ENCODE data around the gene PARN.

The PARN gene

GRCh38 chr16:14424595-14424994 is 205.5 kb downstream of the PARN start:
- no peak overlapping the region for H3K4me3 ChIP-seq (ENCODE audit: low read depth, low read length)
- no peak for TF ChIP-seq ZNF664 (tag by site-specific recombination; IDR thresholded peaks at IDR 0.05)
- TF ChIP-seq ZNF404 (tag by site-specific recombination; IDR thresholded peaks at IDR 0.05): no peak
- TF ChIP-seq ZFP69B (tag by site-specific recombination; IDR thresholded peaks at IDR 0.05): no peak
- no peak for TF ChIP-seq ZNF221 (tag by site-specific recombination; IDR thresholded peaks at IDR 0.05; ENCODE audit: borderline replicate concordance)
- no peak for TF ChIP-seq ZNF707 (tag by site-specific recombination; IDR thresholded peaks at IDR 0.05)
- no peak for TF ChIP-seq ZNF621 (tag by site-specific recombination; IDR thresholded peaks at IDR 0.05)
- TF ChIP-seq MEIS1 (CRISPR knock-in tag; IDR thresholded peaks at IDR 0.05; ENCODE audit: borderline replicate concordance): no peak
- no peak for TF ChIP-seq ZBTB21 (tag by site-specific recombination; IDR thresholded peaks at IDR 0.05)
- no peak for TF ChIP-seq REPIN1 (tag by site-specific recombination; IDR thresholded peaks at IDR 0.05; ENCODE audit: low read depth)
- TF ChIP-seq ZSCAN18 (tag by site-specific recombination; IDR thresholded peaks at IDR 0.05): no peak
- no peak for TF ChIP-seq ZBTB1 (tag by site-specific recombination; IDR thresholded peaks at IDR 0.05)
- no peak for TF ChIP-seq KLF16 (tag by site-specific recombination; IDR thresholded peaks at IDR 0.05)
- TF ChIP-seq ZNF426 (tag by site-specific recombination; IDR thresholded peaks at IDR 0.05): no peak
- POLR2A ChIA-PET: no interaction called here
- CTCF ChIA-PET: no interaction called here
- no peaks in the 10 kb centered on the region for H3K36me3 ChIP-seq (ENCODE audit: control insufficient read depth in 2 of 2, insufficient read depth in 1 of 2, low read length in 2 of 2)
- no peaks in the 10 kb centered on the region for H3K4me1 ChIP-seq (ENCODE audit: control insufficient read depth, insufficient read depth, low read length)
- no peaks in the 10 kb centered on the region for H3K9me3 ChIP-seq (ENCODE audit: control insufficient read depth, insufficient read depth, low read depth, low read length)
- H3K27ac ChIP-seq (ENCODE audit: extremely low read depth, low read depth, low read length): no peak overlapping the region

GRCh38 chr16:14423344-14423743 is 206.7 kb downstream of the PARN start:
- H3K27ac ChIP-seq (ENCODE audit: extremely low read depth, low read depth, low read length): no peak overlapping the region
- H3K9me3 ChIP-seq (ENCODE audit: control insufficient read depth, insufficient read depth, low read depth, low read length): no peaks in the 10 kb centered on the region
- H3K4me1 ChIP-seq (ENCODE audit: control insufficient read depth, insufficient read depth, low read length): no peaks in the 10 kb centered on the region
- CTCF ChIA-PET: interaction anchor here (0.7 kb wide), 1 partner anchor 489 kb away, joined by 3 read pairs; no protein-coding TSS in a partner anchor
- no peaks in the 10 kb centered on the region for H3K36me3 ChIP-seq (ENCODE audit: control insufficient read depth in 2 of 2, insufficient read depth in 1 of 2, low read length in 2 of 2)
- POLR2A ChIA-PET: no interaction called here
- H3K4me3 ChIP-seq (ENCODE audit: low read depth, low read length): no peak overlapping the region
- TF ChIP-seq WT1 (tag by site-specific recombination; IDR thresholded peaks at IDR 0.05): no peak

GRCh38 chr16:14420721-14421488 is 209.2 kb downstream of the PARN start:
- Histone ChIP-seq H3K9me3 (ENCODE audit: control insufficient read depth, insufficient read depth, low read depth, low read length) (no peaks in the 10 kb centered on the region), H3K4me1 (ENCODE audit: control insufficient read depth, insufficient read depth, low read length) (no peaks in the 10 kb centered on the region), H3K36me3 (ENCODE audit: control insufficient read depth in 2 of 2, insufficient read depth in 1 of 2, low read length in 2 of 2) (no peaks in the 10 kb centered on the region), H3K4me3 (ENCODE audit: low read depth, low read length) (no peak overlapping the region), H3K27ac (ENCODE audit: extremely low read depth, low read depth, low read length) (no peak overlapping the region)
- ChIA-PET CTCF (no interaction called here), POLR2A (no interaction called here)
- TF ChIP-seq ZNF221 (tag by site-specific recombination; IDR thresholded peaks at IDR 0.05; ENCODE audit: borderline replicate concordance) (no peak), ZNF513 (tag by site-specific recombination; IDR thresholded peaks at IDR 0.05) (no peak), ZNF121 (tag by site-specific recombination; IDR thresholded peaks at IDR 0.05) (no peak), ZNF777 (tag by site-specific recombination; IDR thresholded peaks at IDR 0.05; ENCODE audit: borderline replicate concordance) (no peak), KLF10 (tag by site-specific recombination; IDR thresholded peaks at IDR 0.05) (no peak), ZBTB6 (tag by site-specific recombination; IDR thresholded peaks at IDR 0.05) (no peak), KLF17 (tag by site-specific recombination; IDR thresholded peaks at IDR 0.05) (no peak), ZNF518A (tag by site-specific recombination; conservative IDR thresholded peaks at IDR 0.05; ENCODE audit: low read depth) (no peak), ZNF701 (tag by site-specific recombination; IDR thresholded peaks at IDR 0.05) (no peak)

Measured in HEK293 (cell line).